Thyroid gland (tissue), 4 donors: ENCODE data around the gene NRSN2. TPM values are rescaled to one million over a fixed set of nuclear protein-coding genes. Genes with fewer than 3 reads are reported as not detected.
A peak's percentile ranks its signal among the peaks of the same experiment; 100 is the strongest.

Experiments
- DNase-seq, 2 donors: peaks; one replicate each; pipeline ENCODE4 v3.0.0-alpha.2; 2019
- H3K27ac ChIP-seq, 3 donors: fragments of 200-600 bp; sonication (generic); 1 replicate in 2 of 3; 2 replicates in 1 of 3; pipeline ENCODE4 v1.5.1; 2016 to 2019; ENCODE audit warnings: mild to moderate bottlenecking in 1 of 3, moderate library complexity in 1 of 3
- H3K27me3 ChIP-seq: fragments of 200-600 bp; sonication (generic); one replicate; pipeline ENCODE4 v1.5.1; 2019
- H3K36me3 ChIP-seq, 2 donors: fragments of 200-600 bp; sonication (generic); one replicate each; pipeline ENCODE4 v1.5.1; 2016 to 2019
- H3K4me1 ChIP-seq, 2 donors: fragments of 200-600 bp; sonication (generic); one replicate each; pipeline ENCODE4 v1.5.1; 2017 to 2019
- H3K4me3 ChIP-seq, 3 donors: fragments of 200-600 bp; sonication (generic); replicated peaks in 1 of 3; 1 replicate in 2 of 3; 2 replicates in 1 of 3; pipeline ENCODE4 v1.5.1; 2016; ENCODE audit warnings: mild to moderate bottlenecking in 1 of 3
- H3K9me3 ChIP-seq: fragments of 200-600 bp; sonication (generic); one replicate; pipeline ENCODE4 v1.5.1; 2017
- CTCF ChIP-seq, 6 experiments: fragments of 200-600 bp in 3 of 6; fragments of 450-650 bp in 3 of 6; sonication (generic) in 3 of 6; IDR thresholded peaks; one replicate each; pipeline ENCODE4 v1.5.1; 2016 to 2019; ENCODE audit warnings: antibody characterized with exemption in 6 of 6, mild to moderate bottlenecking in 2 of 6, inconsistent platforms in 1 of 6, moderate library complexity in 1 of 6
- POLR2A ChIP-seq, 2 donors: fragments of 450-650 bp; IDR thresholded peaks; one replicate each; pipeline ENCODE4 v1.6.1; 2017; ENCODE audit warnings: antibody characterized with exemption in 2 of 2, mild to moderate bottlenecking in 2 of 2, moderate library complexity in 1 of 2
- WGBS, 2 donors: methylation state at CpG; one replicate each; pipeline ENCODE4 v1.1.5; 2017; 5-methylcytosine and 5-hydroxymethylcytosine counted together
- intact Hi-C: fragments of 100-400 bp; cut with DNase I; formaldehyde crosslinking; loops from one replicate; pipeline ENCODE4 v1.15.1; 2023
- total RNA-seq, 4 donors: library from RNA; depleted of rRNA; stranded (reverse); fragments of >200 nt; gene quantifications; one replicate each; pipeline ENCODE4 v1.2.3, GENCODE V29; 2016

NRSN2 gene
- total RNA-seq, 4 donors from 2014 or later: 29.8 to 56.7 (median 42.4) TPM

GRCh38 chr20:313402-313801 lies 33.5 kb upstream of the NRSN2 start:
- no peaks in the 10 kb centered on the region for H3K27me3 ChIP-seq
- TF ChIP-seq CTCF (IDR thresholded peaks at IDR 0.05): no peak
- no peak for TF ChIP-seq POLR2A (IDR thresholded peaks at IDR 0.05)
- no peak overlapping the region for H3K27ac ChIP-seq
- H3K4me1 ChIP-seq: peaks cover 0 to 8% of the 10 kb centered on the region in 2 donors
- H3K36me3 ChIP-seq: no peaks in the 10 kb centered on the region
- 88 to 91% methylated on average over 5 of the region's 5 CpGs for WGBS, 2 donors
- no peak for DNase-seq
- intact Hi-C loops: no loop called here
- no peak overlapping the region for H3K4me3 ChIP-seq
- H3K9me3 ChIP-seq: no peaks in the 10 kb centered on the region

- no peak overlapping the region for H3K27ac ChIP-seq
- intact Hi-C loops: no loop called here
These were observed 33.0 kb upstream of the NRSN2 start for GRCh38 chr20:313948-314347.

GRCh38 chr20:316316-317068 lies 30.4 kb upstream of the NRSN2 start:
- TF ChIP-seq CTCF (IDR thresholded peaks at IDR 0.05): no peak
- TF ChIP-seq POLR2A (IDR thresholded peaks at IDR 0.05): no peak
- 92 to 100% methylated on average over 2 of the region's 2 CpGs for WGBS, 2 donors
- no peaks in the 10 kb centered on the region for H3K9me3 ChIP-seq
- no peaks in the 10 kb centered on the region for H3K36me3 ChIP-seq
- no peaks in the 10 kb centered on the region for H3K27me3 ChIP-seq
- H3K27ac ChIP-seq: no peak overlapping the region
- intact Hi-C loops: no loop called here
- no peak for DNase-seq
- H3K4me3 ChIP-seq: no peak overlapping the region
- no peaks in the 10 kb centered on the region for H3K4me1 ChIP-seq

More at GRCh38 chr20:313948-314347, 33.0 kb upstream of the NRSN2 start:
- no peak for DNase-seq
- Histone ChIP-seq H3K36me3 (no peaks in the 10 kb centered on the region), H3K27me3 (no peaks in the 10 kb centered on the region), H3K4me3 (no peak overlapping the region), H3K9me3 (no peaks in the 10 kb centered on the region), H3K4me1 (peaks cover 0 to 8% of the 10 kb centered on the region in 2 donors)
- TF ChIP-seq POLR2A (IDR thresholded peaks at IDR 0.05) (no peak), CTCF (IDR thresholded peaks at IDR 0.05) (no peak)

GRCh38 chr20:324177-325044 lies 22.5 kb upstream of the NRSN2 start:
- TF ChIP-seq POLR2A (IDR thresholded peaks at IDR 0.05): peak; percentile 63 to 93
- TF ChIP-seq CTCF (IDR thresholded peaks at IDR 0.05): peak in 3 of 6 experiments; percentile 21 to 37 (median 35)
- intact Hi-C loops: no loop called here
- no peaks in the 10 kb centered on the region for H3K27me3 ChIP-seq
- H3K36me3 ChIP-seq: no peaks in the 10 kb centered on the region
- WGBS, 2 donors: 0 to 1% methylated on average over 28 to 30 of the region's 69 CpGs
- peak; percentile 95 to 96 for DNase-seq
- peaks cover 3 to 24% of the 10 kb centered on the region in 2 donors for H3K4me1 ChIP-seq
- no peaks in the 10 kb centered on the region for H3K9me3 ChIP-seq
- peak overlapping the region; percentile 83 to 98 (median 83) for H3K27ac ChIP-seq
- H3K4me3 ChIP-seq: peak overlapping the region; percentile 29 to 70 (median 68)
